CD4-positive, alpha-beta T cell treated with Interleukin-6 for 4 hours (primary cell): Measurements from ENCODE around the gene LPCAT2.

Experiments used
- DNase-seq: peaks from one replicate; pipeline ENCODE4 v3.0.0-alpha.2; 2020; ENCODE audit warnings: mixed read lengths

LPCAT2 gene

GRCh38 chr16:55508941-55509931 lies at the start of gene LPCAT2:
LPCAT2 (plus strand) TSS chr16:55509072; CDS start chr16:55509182, 110 bp downstream.
- peak; percentile 12 for DNase-seq

GRCh38 chr16:55462241-55462640 lies 46.6 kb upstream of the LPCAT2 start:
- DNase-seq: no peak

- no peak for DNase-seq
These were observed 44.5 kb upstream of the LPCAT2 start for GRCh38 chr16:55464375-55464774.

GRCh38 chr16:55465077-55465896 lies 43.6 kb upstream of the LPCAT2 start:
- DNase-seq: peak; percentile 80

GRCh38 chr16:55466209-55466608 lies 42.7 kb upstream of the LPCAT2 start:
- no peak for DNase-seq

GRCh38 chr16:55467898-55468297 lies 41.0 kb upstream of the LPCAT2 start:
- no peak for DNase-seq

- no peak for DNase-seq
These were observed 40.4 kb upstream of the LPCAT2 start for GRCh38 chr16:55468352-55468990.

GRCh38 chr16:55469821-55470532 lies 38.9 kb upstream of the LPCAT2 start:
- no peak for DNase-seq

GRCh38 chr16:55470533-55471371 lies 38.1 kb upstream of the LPCAT2 start:
- DNase-seq: no peak

GRCh38 chr16:55471448-55472097 lies 37.3 kb upstream of the LPCAT2 start:
- DNase-seq: no peak

- DNase-seq: no peak
These were observed 35.3 kb upstream of the LPCAT2 start for GRCh38 chr16:55473587-55473986.

GRCh38 chr16:55474821-55475220 lies 34.1 kb upstream of the LPCAT2 start:
- DNase-seq: no peak

- DNase-seq: no peak
These were observed 33.0 kb upstream of the LPCAT2 start for GRCh38 chr16:55475919-55476318.

- DNase-seq: no peak
These were observed 32.0 kb upstream of the LPCAT2 start for GRCh38 chr16:55476625-55477533.

GRCh38 chr16:55477736-55478135 lies 31.1 kb upstream of the LPCAT2 start:
- no peak for DNase-seq

- no peak for DNase-seq
These were observed 29.9 kb upstream of the LPCAT2 start, which contains the start of gene MMP2 for GRCh38 chr16:55478827-55479429. MMP2 (plus strand) TSS chr16:55479198; CDS start chr16:55479480, 282 bp downstream.

GRCh38 chr16:55479430-55480140 lies 29.3 kb upstream of the LPCAT2 start:
- no peak for DNase-seq

GRCh38 chr16:55480228-55480655 lies 28.6 kb upstream of the LPCAT2 start:
- DNase-seq: no peak
